OCI-LY1 (cell line): ENCODE measurements around the gene FRA10AC1.

Experiments used
- CTCF ChIP-seq: fragments of 200-600 bp; sonication (generic), shearing (Covaris generic); IDR thresholded peaks from 2 replicates; pipeline ENCODE4 v1.5.1; 2017; ENCODE audit warnings: mild to moderate bottlenecking, antibody characterized with exemption, low read length, moderate library complexity, mixed read lengths
- EZH2 ChIP-seq: fragments of 200-600 bp; sonication (generic), shearing (Covaris generic); IDR thresholded peaks from 2 replicates; pipeline ENCODE4 v1.8.0; 2017; ENCODE audit warnings: borderline replicate concordance, mixed run types, mild to moderate bottlenecking, antibody characterized with exemption, low read length, moderate library complexity, mixed read lengths

- TF ChIP-seq CTCF (no peak), EZH2 (no peak)
Observed at GRCh38 chr10:93718937-93719725, 16.7 kb upstream of the FRA10AC1 start.
